Activated CD4-positive, alpha-beta memory T cell treated with anti-CD3 and anti-CD28 coated beads for 36 hours (primary cell): ENCODE measurements around the gene ADGRV1. TPM values are rescaled to one million over a fixed set of nuclear protein-coding genes. Genes with fewer than 3 reads are reported as not detected.
"Not testable (repeated sequence)": the region's sequence is repeated elsewhere in the genome, so short reads cannot be mapped to it uniquely, and the experiment has no call there.

ENCODE experiments used
- CTCF ChIA-PET: fragments of 350-600 bp; sonication (Branson Sonifier 250); formaldehyde crosslinking; loops from one replicate; lab custom pipeline; 2021; ENCODE audit warnings: antibody characterized with exemption, inconsistent platforms; lab: Charles Lee
- POLR2A ChIA-PET: fragments of 350-600 bp; sonication (Branson Sonifier 250); formaldehyde crosslinking; loops from one replicate; lab custom pipeline; 2021; ENCODE audit warnings: antibody characterized with exemption; lab: Charles Lee
- DNase-seq: peaks from one replicate; pipeline ENCODE4 v3.0.0-alpha.2; 2020
- H3K27ac Mint-ChIP-seq: one replicate; pipeline ENCODE4 v1.8.0; 2021; ENCODE audit warnings: mixed read lengths
- H3K27me3 Mint-ChIP-seq: one replicate; pipeline ENCODE4 v1.8.0; 2021; ENCODE audit warnings: mixed read lengths
- H3K36me3 Mint-ChIP-seq: one replicate; pipeline ENCODE4 v1.8.0; 2021; ENCODE audit warnings: mixed read lengths
- H3K4me1 Mint-ChIP-seq: one replicate; pipeline ENCODE4 v1.8.0; 2021; ENCODE audit warnings: low read depth, mixed read lengths
- H3K4me3 Mint-ChIP-seq: one replicate; pipeline ENCODE4 v1.8.0; 2021; ENCODE audit warnings: mild to moderate bottlenecking, mixed read lengths
- H3K9me3 Mint-ChIP-seq: one replicate; pipeline ENCODE4 v1.8.0; 2021; ENCODE audit warnings: mixed read lengths
- intact Hi-C: fragments of 100-400 bp; cut with micrococcal nuclease; formaldehyde crosslinking; loops from one replicate; pipeline ENCODE4 v1.15.1; 2023
- total RNA-seq, 2 experiments: library from RNA; stranded (reverse); gene quantifications; one replicate each; pipeline ENCODE4 v1.2.3, GENCODE V29; 2021

The ADGRV1 gene
- total RNA-seq, 2 experiments from 2014 or later = 0.05 TPM; not detected in 1

- Mint-ChIP-seq H3K27ac (no peak overlapping the region), H3K4me1 (no peaks in the 10 kb centered on the region), H3K27me3 (no peaks in the 10 kb centered on the region), H3K36me3 (no peaks in the 10 kb centered on the region), H3K4me3 (no peak overlapping the region), H3K9me3 (no peaks in the 10 kb centered on the region)
- no peak for DNase-seq
- POLR2A ChIA-PET = no interaction called here
- CTCF ChIA-PET = no interaction called here
- intact Hi-C loops = no loop called here
Observed at GRCh38 chr5:90680921-90681563, 122.4 kb downstream of the ADGRV1 start.

- Mint-ChIP-seq H3K9me3 (no peaks in the 10 kb centered on the region), H3K36me3 (no peaks in the 10 kb centered on the region), H3K27ac (no peak overlapping the region), H3K4me1 (no peaks in the 10 kb centered on the region), H3K4me3 (no peak overlapping the region), H3K27me3 (no peaks in the 10 kb centered on the region)
- no peak for DNase-seq
- ChIA-PET CTCF (no interaction called here), POLR2A (no interaction called here)
- intact Hi-C loops = no loop called here
Observed at GRCh38 chr5:90682278-90682677, 123.7 kb downstream of the ADGRV1 start.

- H3K27me3 Mint-ChIP-seq = no peaks in the 10 kb centered on the region
- H3K36me3 Mint-ChIP-seq = no peaks in the 10 kb centered on the region
- H3K4me1 Mint-ChIP-seq = no peaks in the 10 kb centered on the region
Observed at GRCh38 chr5:90685425-90686022, 126.9 kb downstream of the ADGRV1 start.

GRCh38 chr5:90686363-90686762 lies 127.8 kb downstream of the ADGRV1 start:
- H3K27ac Mint-ChIP-seq, H3K36me3 Mint-ChIP-seq, H3K9me3 Mint-ChIP-seq, POLR2A ChIA-PET, CTCF ChIA-PET, H3K4me3 Mint-ChIP-seq, H3K27me3 Mint-ChIP-seq, intact Hi-C loops, DNase-seq, H3K4me1 Mint-ChIP-seq: not testable (repeated sequence)

More at GRCh38 chr5:90685425-90686022, 126.9 kb downstream of the ADGRV1 start:
- no peak for DNase-seq
- CTCF ChIA-PET = no interaction called here
- no peak overlapping the region for H3K4me3 Mint-ChIP-seq
- no peak overlapping the region for H3K27ac Mint-ChIP-seq
- POLR2A ChIA-PET = no interaction called here
- no peaks in the 10 kb centered on the region for H3K9me3 Mint-ChIP-seq
- intact Hi-C loops = no loop called here

GRCh38 chr5:90687458-90687857 lies 128.9 kb downstream of the ADGRV1 start:
- intact Hi-C loops, H3K36me3 Mint-ChIP-seq: not testable (repeated sequence)

GRCh38 chr5:90689064-90689463 lies 130.5 kb downstream of the ADGRV1 start:
- intact Hi-C loops = no loop called here
- Mint-ChIP-seq H3K4me1 (no peaks in the 10 kb centered on the region), H3K9me3 (no peaks in the 10 kb centered on the region), H3K4me3 (no peak overlapping the region), H3K27me3 (no peaks in the 10 kb centered on the region), H3K36me3 (no peaks in the 10 kb centered on the region), H3K27ac (no peak overlapping the region)
- no peak for DNase-seq
- CTCF ChIA-PET = no interaction called here
- POLR2A ChIA-PET = no interaction called here

More at GRCh38 chr5:90687458-90687857, 128.9 kb downstream of the ADGRV1 start:
- POLR2A ChIA-PET, CTCF ChIA-PET, H3K4me3 Mint-ChIP-seq, H3K9me3 Mint-ChIP-seq, H3K4me1 Mint-ChIP-seq, H3K27ac Mint-ChIP-seq, H3K27me3 Mint-ChIP-seq, DNase-seq: not testable (repeated sequence)

GRCh38 chr5:90690307-90690706 lies 131.7 kb downstream of the ADGRV1 start:
- Mint-ChIP-seq H3K4me1 (no peaks in the 10 kb centered on the region), H3K4me3 (no peak overlapping the region)
- CTCF ChIA-PET = no interaction called here

GRCh38 chr5:90691533-90691932 lies 132.9 kb downstream of the ADGRV1 start:
- intact Hi-C loops = no loop called here
- H3K27me3 Mint-ChIP-seq = no peaks in the 10 kb centered on the region
- no peak for DNase-seq
- ChIA-PET POLR2A (no interaction called here), CTCF (no interaction called here)
- no peaks in the 10 kb centered on the region for H3K36me3 Mint-ChIP-seq
- H3K9me3 Mint-ChIP-seq = no peaks in the 10 kb centered on the region
- no peak overlapping the region for H3K27ac Mint-ChIP-seq
- no peaks in the 10 kb centered on the region for H3K4me1 Mint-ChIP-seq
- H3K4me3 Mint-ChIP-seq = no peak overlapping the region

More at GRCh38 chr5:90690307-90690706, 131.7 kb downstream of the ADGRV1 start:
- H3K27ac Mint-ChIP-seq = no peak overlapping the region
- intact Hi-C loops = no loop called here
- H3K27me3 Mint-ChIP-seq = no peaks in the 10 kb centered on the region
- H3K9me3 Mint-ChIP-seq = no peaks in the 10 kb centered on the region
- DNase-seq = no peak
- POLR2A ChIA-PET = no interaction called here
- no peaks in the 10 kb centered on the region for H3K36me3 Mint-ChIP-seq

GRCh38 chr5:90696153-90696552 lies 137.6 kb downstream of the ADGRV1 start:
- Mint-ChIP-seq H3K4me1 (no peaks in the 10 kb centered on the region), H3K9me3 (no peaks in the 10 kb centered on the region)
- intact Hi-C loops = no loop called here

GRCh38 chr5:90700299-90700698 lies 141.7 kb downstream of the ADGRV1 start:
- Mint-ChIP-seq H3K36me3 (no peaks in the 10 kb centered on the region), H3K4me1 (no peaks in the 10 kb centered on the region), H3K9me3 (no peaks in the 10 kb centered on the region), H3K27me3 (peaks cover 3% of the 10 kb centered on the region), H3K4me3 (no peak overlapping the region), H3K27ac (no peak overlapping the region)
- intact Hi-C loops = no loop called here
- no peak for DNase-seq
- ChIA-PET POLR2A (no interaction called here), CTCF (no interaction called here)

More at GRCh38 chr5:90696153-90696552, 137.6 kb downstream of the ADGRV1 start:
- Mint-ChIP-seq H3K27me3 (no peaks in the 10 kb centered on the region), H3K27ac (no peak overlapping the region), H3K4me3 (no peak overlapping the region), H3K36me3 (no peaks in the 10 kb centered on the region)
- CTCF ChIA-PET = no interaction called here
- DNase-seq = no peak
- POLR2A ChIA-PET = no interaction called here

GRCh38 chr5:90703932-90704331 lies 145.3 kb downstream of the ADGRV1 start:
- peaks cover 9% of the 10 kb centered on the region for H3K27me3 Mint-ChIP-seq
- H3K9me3 Mint-ChIP-seq = no peaks in the 10 kb centered on the region
- no peak overlapping the region for H3K27ac Mint-ChIP-seq
- no peak overlapping the region for H3K4me3 Mint-ChIP-seq
- DNase-seq = no peak
- intact Hi-C loops = no loop called here
- H3K36me3 Mint-ChIP-seq = no peaks in the 10 kb centered on the region
- H3K4me1 Mint-ChIP-seq = no peaks in the 10 kb centered on the region
- ChIA-PET CTCF (no interaction called here), POLR2A (no interaction called here)

- Mint-ChIP-seq H3K27me3 (peaks cover 11% of the 10 kb centered on the region), H3K4me3 (no peak overlapping the region), H3K4me1 (no peaks in the 10 kb centered on the region), H3K27ac (no peak overlapping the region), H3K9me3 (no peaks in the 10 kb centered on the region), H3K36me3 (no peaks in the 10 kb centered on the region)
- intact Hi-C loops = no loop called here
- CTCF ChIA-PET = interaction anchor here (2.6 kb wide), 1 partner anchor 76 kb away, joined by 10 read pairs; no protein-coding TSS in a partner anchor
- POLR2A ChIA-PET = no interaction called here
- no peak for DNase-seq
Observed at GRCh38 chr5:90707698-90708097, 149.1 kb downstream of the ADGRV1 start.
